Measurements from ENCODE around the gene RSPH3.

Gene RSPH3

GRCh38 chr6:158933079-158933595, 66.9 kb downstream of the RSPH3 start:
- no peak for DNase-seq (ENCODE audit: low read depth)

- no peak for DNase-seq (ENCODE audit: low read depth)
Observed at GRCh38 chr6:158928068-158928467, 71.9 kb downstream of the RSPH3 start.

- no peak for DNase-seq (ENCODE audit: low read depth)
Observed at GRCh38 chr6:158926414-158926813, 73.6 kb downstream of the RSPH3 start.

- no peak for DNase-seq (ENCODE audit: low read depth)
Observed at GRCh38 chr6:158924499-158925455, 75.2 kb downstream of the RSPH3 start.

GRCh38 chr6:158923805-158924498, 76.0 kb downstream of the RSPH3 start:
- no peak for DNase-seq (ENCODE audit: low read depth)
